Measurements from ENCODE around the gene ENOX1. TPM values are rescaled to one million over a fixed set of nuclear protein-coding genes. Genes with fewer than 3 reads are reported as not detected.

The ENOX1 gene
- polyA plus RNA-seq, 1 donor (not counting 4 experiments of a cell fraction or from before 2014, with no cell fraction given), result 1.1 TPM

GRCh38 chr13:43640476-43640875 is 146.3 kb downstream of the ENOX1 start:
- Histone ChIP-seq H4K20me1 (ENCODE audit: control insufficient read depth, extremely low read depth, insufficient read depth, low read length) (no peaks in the 10 kb centered on the region), H3K79me2 (ENCODE audit: control insufficient read depth, insufficient read depth, low read length) (no peaks in the 10 kb centered on the region), H3K9ac (ENCODE audit: control insufficient read depth, extremely low read depth, insufficient read depth, low read length) (no peak overlapping the region), H3K27me3 (ENCODE audit: control insufficient read depth, extremely low read depth, insufficient read depth, low read length) (no peaks in the 10 kb centered on the region), H3K27ac (ENCODE audit: control insufficient read depth, insufficient read depth, low read length) (no peak overlapping the region), H3K36me3 (ENCODE audit: control insufficient read depth in 2 of 2, extremely low read depth in 1 of 2, insufficient read depth in 2 of 2, low read length in 2 of 2) (no peaks in the 10 kb centered on the region), H3K9me3 (ENCODE audit: control insufficient read depth, low read depth, low read length) (no peaks in the 10 kb centered on the region), H2AFZ (ENCODE audit: control insufficient read depth, low read length) (no peak overlapping the region), H3K4me3 (ENCODE audit: control insufficient read depth in 2 of 3, extremely low read depth in 1 of 3, insufficient read depth in 2 of 3, low read depth in 1 of 3, low read length in 3 of 3) (no peak overlapping the region), H3K4me2 (ENCODE audit: control insufficient read depth, extremely low read depth, insufficient read depth, low read depth, low read length) (no peak overlapping the region), H3K9me1 (ENCODE audit: control insufficient read depth, extremely low read depth, insufficient read depth, low read length) (no peaks in the 10 kb centered on the region), H3K4me1 (ENCODE audit: control insufficient read depth, extremely low read depth, insufficient read depth, low read length) (no peaks in the 10 kb centered on the region)
- no peak for DNase-seq (ENCODE audit: low read depth, low spot score)
- FAIRE-seq, result no peak
- dilution Hi-C loops (cut with MboI; ENCODE audit: extremely low pct_ligation_motif_present, low sequenced_read_pairs), result no loop called here
- TF ChIP-seq CTCF (optimal IDR thresholded peaks at IDR 0.05 in 1 of 3, IDR thresholded peaks at IDR 0.05 in 1 of 3, conservative IDR thresholded peaks at IDR 0.05 in 1 of 3; ENCODE audit: extremely low read depth in 1 of 3, insufficient read depth in 2 of 3, low read length in 3 of 3), result no peak
- no peak for TF ChIP-seq EZH2 (IDR thresholded peaks at IDR 0.05; ENCODE audit: low read length)

- H3K79me2 ChIP-seq (ENCODE audit: control insufficient read depth, insufficient read depth, low read length), result no peaks in the 10 kb centered on the region
- no peak overlapping the region for H3K4me2 ChIP-seq (ENCODE audit: control insufficient read depth, extremely low read depth, insufficient read depth, low read depth, low read length)
- dilution Hi-C loops (cut with MboI; ENCODE audit: extremely low pct_ligation_motif_present, low sequenced_read_pairs), result no loop called here
- no peak for FAIRE-seq
- H3K9me1 ChIP-seq (ENCODE audit: control insufficient read depth, extremely low read depth, insufficient read depth, low read length), result no peaks in the 10 kb centered on the region
- no peaks in the 10 kb centered on the region for H3K9me3 ChIP-seq (ENCODE audit: control insufficient read depth, low read depth, low read length)
- no peak overlapping the region for H3K9ac ChIP-seq (ENCODE audit: control insufficient read depth, extremely low read depth, insufficient read depth, low read length)
- no peaks in the 10 kb centered on the region for H3K27me3 ChIP-seq (ENCODE audit: control insufficient read depth, extremely low read depth, insufficient read depth, low read length)
- H3K4me1 ChIP-seq (ENCODE audit: control insufficient read depth, extremely low read depth, insufficient read depth, low read length), result no peaks in the 10 kb centered on the region
- DNase-seq (ENCODE audit: low read depth, low spot score), result no peak
- no peak overlapping the region for H2AFZ ChIP-seq (ENCODE audit: control insufficient read depth, low read length)
- H4K20me1 ChIP-seq (ENCODE audit: control insufficient read depth, extremely low read depth, insufficient read depth, low read length), result no peaks in the 10 kb centered on the region
- TF ChIP-seq CTCF (optimal IDR thresholded peaks at IDR 0.05 in 1 of 3, IDR thresholded peaks at IDR 0.05 in 1 of 3, conservative IDR thresholded peaks at IDR 0.05 in 1 of 3; ENCODE audit: extremely low read depth in 1 of 3, insufficient read depth in 2 of 3, low read length in 3 of 3), result no peak
- no peak for TF ChIP-seq EZH2 (IDR thresholded peaks at IDR 0.05; ENCODE audit: low read length)
- H3K27ac ChIP-seq (ENCODE audit: control insufficient read depth, insufficient read depth, low read length), result no peak overlapping the region
- no peak overlapping the region for H3K4me3 ChIP-seq (ENCODE audit: control insufficient read depth in 2 of 3, extremely low read depth in 1 of 3, insufficient read depth in 2 of 3, low read depth in 1 of 3, low read length in 3 of 3)
- H3K36me3 ChIP-seq (ENCODE audit: control insufficient read depth in 2 of 2, extremely low read depth in 1 of 2, insufficient read depth in 2 of 2, low read length in 2 of 2), result no peaks in the 10 kb centered on the region
Observed at GRCh38 chr13:43631106-43631505, 155.7 kb downstream of the ENOX1 start.

All from keratinocyte (primary cell).